Epidermal melanocyte (primary cell): Measurements from ENCODE around the gene UCKL1.

Experiments
- DNase-seq: peaks from one replicate; pipeline ENCODE4 v3.0.0; 2011; ENCODE audit warnings: low spot score; ENCODE audit not compliant: insufficient read length

The UCKL1 gene

DNA sequence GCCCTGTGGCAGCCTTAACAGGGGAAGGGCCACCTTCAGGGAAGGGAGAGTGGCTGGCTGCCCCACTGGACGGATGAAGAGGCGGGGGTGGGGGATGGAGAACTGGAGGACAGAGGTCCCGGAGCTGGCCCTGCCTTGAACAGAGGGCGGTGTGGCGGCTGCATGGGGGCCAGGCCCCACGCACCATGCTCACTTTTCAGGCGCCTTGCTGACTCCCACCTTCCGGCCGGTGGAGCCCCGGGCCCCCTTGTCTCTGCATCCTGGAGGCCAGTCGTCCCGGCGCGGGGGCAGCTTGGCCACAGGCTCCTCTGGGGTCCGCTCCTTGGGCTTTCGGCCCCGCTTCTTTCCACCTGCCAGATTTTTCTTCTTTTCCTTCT is 3.5 kb upstream of the UCKL1 start:
- no peak for DNase-seq

DNA sequence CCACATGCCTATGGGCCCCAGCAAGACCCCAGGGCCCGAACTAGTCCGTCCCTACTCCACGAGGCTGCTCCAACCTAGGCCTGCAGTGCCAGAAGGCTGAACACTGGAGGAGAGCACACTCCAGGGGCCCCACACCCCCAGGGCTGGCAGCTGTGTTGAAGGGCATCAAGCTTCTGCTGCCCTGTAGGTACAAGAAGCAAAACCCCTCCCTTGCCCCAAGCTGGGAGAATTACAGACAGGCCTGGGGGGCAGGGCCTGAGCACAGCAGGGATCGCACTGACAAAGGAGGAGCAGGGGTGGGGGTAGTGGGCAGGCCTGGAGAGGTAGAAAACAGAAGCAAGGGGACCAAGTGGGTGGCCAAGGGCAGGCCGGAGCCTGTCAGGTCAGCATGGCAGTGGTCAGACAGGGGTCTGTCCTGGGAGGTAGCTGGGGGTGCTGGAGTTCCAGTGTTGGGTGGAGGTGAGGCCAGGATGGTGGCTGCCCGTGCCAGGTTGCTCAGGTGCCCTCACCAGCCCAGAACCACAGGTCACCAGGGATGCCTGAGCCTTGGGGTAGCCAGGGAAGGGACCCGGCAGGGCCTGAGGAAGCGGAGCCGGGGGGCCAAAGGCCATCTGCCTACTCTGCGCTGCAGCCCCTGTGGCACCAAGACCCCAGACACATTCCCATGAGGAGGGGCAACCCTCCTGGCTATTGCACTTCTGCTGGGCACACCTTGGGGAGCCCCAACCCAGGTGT is 2.9 kb upstream of the UCKL1 start:
- no peak for DNase-seq

DNA sequence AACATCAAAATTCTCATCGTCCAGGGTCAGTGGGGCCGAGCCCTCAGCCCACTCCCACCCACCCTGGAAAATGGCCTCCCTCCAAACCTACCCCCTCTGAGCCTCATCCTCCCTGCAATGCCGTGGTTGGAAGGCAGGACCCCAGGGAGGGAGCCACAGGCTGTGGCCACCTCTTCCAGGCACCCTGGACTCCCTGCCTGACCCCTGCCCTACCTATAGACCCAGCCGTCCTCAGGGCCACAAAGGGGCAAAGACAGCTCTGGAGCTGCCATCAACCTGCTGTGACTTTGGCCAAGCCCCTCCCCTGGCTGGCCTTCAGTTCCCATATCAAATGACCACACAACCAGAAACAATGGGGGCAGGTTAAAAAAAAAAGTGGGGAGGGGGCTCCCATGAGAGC is 2.3 kb upstream of the UCKL1 start:
- no peak for DNase-seq

DNA sequence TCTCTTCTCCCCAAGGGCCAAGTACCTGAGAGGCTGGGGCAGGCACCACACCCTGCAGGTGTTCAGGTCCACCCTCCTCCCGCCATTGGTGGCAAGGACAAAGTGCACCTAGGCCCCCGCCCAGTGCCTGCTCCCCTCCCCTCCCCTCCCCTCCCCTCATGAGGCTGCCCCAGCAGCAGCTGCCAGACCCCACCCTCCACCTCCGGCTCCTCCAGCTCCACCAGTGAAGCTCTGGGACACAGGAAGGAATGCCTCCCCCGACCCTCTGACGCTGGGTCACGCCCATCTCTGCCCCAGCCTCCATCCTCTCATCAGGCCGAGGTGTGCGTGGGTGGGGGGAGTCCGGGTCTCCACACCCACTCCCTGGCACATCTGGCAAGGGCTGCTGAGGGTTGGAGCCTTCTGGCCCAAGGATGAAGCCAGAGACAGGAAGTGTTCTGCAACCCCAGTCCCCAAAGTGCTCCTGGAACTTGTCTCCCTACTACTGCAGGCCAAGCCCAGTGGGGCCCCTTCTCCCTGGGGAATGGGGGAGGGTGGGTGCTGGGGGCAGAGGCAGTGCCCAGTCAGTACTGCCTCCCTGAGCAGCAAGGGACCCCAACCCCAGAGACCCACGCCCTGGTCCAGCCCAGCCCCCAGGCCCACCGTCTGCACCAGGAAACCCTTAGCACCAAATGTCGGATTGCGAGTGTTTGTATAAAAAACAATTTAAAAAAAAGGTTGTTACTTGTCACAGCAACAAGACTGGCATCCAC is 1.6 kb upstream of the UCKL1 start:
- DNase-seq = no peak

DNA sequence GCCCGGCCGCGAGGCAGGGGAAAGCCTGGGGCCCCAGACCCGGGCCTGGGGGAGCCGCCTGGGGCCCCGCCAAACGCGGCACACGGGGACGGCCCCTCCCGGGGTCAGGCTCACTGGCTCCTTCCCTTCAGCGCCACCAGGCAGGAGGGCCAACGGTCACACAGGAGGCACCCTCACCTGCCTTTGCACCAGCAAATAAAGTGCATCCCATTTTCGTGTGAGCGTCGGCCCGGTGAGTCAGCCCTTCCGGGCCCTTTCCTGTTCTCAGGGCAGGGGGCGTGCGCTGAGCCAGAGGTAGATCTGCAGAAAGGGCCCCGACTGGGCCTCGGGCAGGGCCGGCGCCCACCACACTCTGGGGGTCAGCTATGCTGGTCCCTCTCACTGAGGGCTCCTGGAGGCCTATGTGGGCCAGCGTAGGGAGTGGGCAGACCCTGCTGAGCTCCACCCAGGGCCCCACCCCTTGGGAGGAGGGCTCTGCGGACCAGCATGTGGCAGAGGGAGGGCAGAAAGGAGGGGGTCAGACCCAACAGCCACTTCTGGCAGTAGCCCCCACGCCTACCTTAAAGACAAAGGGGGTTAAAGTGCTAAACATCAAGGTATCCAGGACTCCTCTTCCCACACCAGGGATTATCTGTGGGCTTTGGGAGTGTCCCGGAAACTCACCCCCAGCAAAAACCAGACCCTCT is 931 bp upstream of the UCKL1 start:
- DNase-seq = peak; percentile 98

DNA sequence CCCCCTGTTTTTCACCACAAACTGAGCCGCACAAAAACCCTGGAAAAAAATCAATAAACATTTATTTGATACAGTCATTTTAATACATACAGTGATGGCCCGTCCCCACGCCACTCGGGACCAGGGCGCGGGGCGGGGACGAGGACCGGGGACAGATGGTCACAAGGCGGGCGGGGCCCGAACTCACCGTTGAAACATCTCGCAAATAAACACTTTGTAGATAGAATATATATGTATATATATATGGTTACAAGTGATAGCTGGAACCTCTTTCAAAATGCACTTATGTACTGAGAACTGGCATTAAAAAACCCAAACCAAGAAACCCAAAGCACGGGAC is 418 bp upstream of the UCKL1 start:
- no peak for DNase-seq

DNA sequence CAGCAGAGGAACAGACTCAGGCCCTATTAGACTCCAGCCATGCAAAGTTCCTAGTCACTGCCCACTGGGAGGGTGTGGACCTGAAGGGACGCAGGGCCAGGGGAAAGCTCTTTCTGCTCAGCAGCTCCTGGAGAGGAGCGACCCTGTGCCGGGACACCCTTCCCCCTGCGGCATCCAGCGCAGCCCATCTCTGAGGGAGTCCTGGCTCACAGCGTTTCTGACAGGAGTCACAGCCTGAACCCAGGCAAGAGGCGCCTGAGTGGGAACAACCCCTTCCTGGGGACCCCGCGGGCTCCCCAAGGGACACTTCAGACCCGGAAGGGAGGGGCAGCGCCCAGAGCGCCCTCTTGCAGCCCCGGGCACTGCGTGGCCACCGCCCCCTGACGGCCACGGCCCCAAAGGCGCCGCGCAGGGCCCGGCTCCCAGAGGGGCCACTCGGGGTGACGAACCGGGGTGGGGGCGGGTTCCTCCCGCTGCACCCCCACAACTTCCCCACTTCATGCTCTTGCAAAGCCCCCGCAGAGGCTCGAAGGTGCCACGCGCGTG is 862 bp downstream of the UCKL1 start:
- DNase-seq = peak; percentile 60

DNA sequence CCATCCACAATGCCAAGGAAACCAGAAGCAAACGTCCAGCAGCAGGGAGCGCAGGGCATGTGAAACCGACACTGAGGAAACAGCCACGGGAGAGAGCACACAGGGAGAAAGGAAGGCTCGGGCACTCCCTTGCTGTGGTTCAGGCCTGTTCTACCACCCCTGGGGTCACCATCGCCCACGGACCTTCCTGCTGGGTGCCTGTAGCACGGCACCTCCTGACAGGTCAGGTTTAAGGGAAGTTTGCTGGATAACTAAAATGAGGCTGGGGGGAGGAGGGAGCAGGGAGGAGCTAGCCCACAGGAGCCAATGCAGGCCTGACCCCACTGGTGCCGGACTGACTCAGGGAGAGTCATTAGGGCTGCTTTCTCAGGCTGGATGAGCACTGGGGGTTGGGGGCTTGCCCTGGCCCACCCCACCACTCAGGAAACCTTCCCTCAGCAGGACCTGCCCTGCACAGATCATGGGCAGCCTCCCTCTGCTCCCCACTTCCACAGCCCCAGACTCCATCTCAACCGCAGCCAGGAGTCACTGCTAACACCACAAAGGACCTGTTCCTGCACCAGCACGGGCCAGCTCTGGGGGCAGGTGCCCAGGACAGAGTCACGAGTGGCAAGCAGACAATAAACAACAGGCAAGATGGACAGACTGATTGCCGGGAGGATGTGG is 2.3 kb downstream of the UCKL1 start:
- no peak for DNase-seq

DNA sequence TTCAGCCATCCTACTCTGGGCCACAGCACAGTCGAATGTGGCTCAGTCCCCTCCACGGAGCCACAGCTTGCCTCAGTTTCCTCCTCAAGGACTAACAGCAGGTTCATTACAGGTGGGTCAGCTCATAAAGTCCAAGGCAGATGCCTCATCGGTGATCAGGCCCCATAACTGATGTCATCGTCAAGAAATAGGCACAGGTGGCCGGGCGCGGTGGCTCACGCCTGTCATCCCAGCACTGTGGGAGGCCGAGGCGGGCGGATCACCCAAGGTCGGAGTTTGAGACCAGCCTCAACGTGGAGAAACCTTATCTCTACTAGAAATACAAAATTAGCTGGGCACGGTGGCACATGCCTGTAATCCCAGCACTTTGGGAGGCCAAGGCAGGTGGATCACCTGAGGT is 3.4 kb downstream of the UCKL1 start:
- no peak for DNase-seq

DNA sequence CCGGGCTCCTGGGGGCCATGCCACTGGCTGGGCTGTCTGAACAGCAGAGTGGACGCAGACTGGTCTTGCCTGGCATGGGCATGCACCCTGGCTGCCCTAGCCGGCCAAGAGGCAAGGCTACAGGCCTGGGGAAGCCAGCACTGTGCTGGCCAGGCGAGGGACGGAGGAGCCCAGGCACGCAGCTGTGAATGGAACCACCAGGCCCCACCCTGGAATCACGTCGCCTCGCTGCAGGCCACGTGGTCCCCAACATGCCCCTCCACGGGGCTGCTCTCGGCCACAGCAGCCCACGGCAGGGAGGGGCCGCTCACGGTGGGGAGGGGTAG is 4.0 kb downstream of the UCKL1 start:
- DNase-seq = no peak

DNA sequence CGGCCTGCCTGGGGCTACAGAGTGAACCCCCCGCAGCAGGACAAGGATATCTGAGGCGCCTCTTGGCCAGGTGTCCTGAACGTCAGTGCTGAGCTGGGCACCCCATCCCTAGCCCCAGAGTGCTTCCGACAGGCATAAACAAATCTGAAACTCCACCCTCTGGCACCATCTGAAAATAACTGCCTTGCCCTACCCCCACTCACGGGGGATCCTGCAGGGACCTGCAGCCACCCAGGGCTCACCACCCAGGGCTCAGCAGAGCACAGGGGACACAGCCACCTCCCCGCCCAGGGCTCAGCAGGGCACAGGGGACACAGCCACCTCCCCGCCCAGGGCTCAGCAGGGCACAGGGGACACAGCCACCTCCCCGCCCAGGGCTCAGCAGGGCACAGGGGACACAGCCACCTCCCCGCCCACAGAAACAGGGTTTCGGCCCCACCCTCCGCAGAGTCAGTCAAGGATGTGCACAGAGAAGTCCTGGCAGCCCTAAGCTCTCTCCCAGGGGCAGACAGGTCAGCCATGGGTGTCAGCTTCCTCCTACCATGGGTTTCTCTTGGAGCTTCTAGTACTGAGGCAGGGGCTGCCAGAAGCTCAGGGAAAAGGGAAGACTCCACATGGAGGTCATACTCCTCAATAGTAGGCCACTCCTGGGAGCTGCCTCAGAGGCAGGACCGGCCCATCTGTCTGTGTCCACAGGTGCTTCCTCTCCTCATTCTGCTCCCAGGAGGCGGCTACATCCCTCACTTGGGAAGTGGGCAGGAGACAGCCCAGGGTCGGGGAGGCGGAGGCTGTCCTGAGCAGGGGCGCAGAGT is 4.6 kb downstream of the UCKL1 start:
- no peak for DNase-seq

DNA sequence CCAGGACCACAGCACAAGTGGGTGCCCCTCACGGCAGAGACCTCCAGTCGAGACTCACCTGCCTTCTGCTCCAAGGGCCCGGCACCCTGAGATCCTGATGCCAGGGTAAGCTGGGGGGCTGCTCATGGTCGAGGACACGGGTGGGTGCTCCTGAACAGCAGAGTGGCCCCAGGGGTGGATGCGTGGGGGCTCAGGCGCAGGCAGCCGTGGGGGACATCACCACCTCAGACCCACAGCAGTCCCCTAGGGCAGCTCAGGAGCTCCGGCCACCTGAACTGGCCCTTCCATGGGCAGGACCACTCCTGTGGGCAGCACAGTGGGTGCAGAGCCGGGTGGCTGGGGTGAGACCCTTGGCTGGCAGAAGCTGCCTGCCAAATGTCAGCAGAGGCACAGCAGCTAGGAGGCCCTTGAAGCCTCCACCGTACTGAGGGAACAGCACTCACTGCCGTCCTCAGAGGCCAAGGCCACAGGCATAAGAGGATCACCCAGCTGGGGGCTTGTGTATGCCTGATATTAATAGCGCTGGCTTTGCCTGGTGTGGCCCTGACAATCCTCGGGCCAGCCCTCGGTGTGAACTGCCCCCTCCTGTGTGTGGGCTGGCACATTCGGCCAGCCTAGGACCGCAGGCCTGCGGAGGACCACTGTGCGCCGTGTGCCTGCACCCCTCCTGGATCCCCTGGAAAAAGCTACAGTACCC is 5.4 kb downstream of the UCKL1 start:
- DNase-seq = no peak

DNA sequence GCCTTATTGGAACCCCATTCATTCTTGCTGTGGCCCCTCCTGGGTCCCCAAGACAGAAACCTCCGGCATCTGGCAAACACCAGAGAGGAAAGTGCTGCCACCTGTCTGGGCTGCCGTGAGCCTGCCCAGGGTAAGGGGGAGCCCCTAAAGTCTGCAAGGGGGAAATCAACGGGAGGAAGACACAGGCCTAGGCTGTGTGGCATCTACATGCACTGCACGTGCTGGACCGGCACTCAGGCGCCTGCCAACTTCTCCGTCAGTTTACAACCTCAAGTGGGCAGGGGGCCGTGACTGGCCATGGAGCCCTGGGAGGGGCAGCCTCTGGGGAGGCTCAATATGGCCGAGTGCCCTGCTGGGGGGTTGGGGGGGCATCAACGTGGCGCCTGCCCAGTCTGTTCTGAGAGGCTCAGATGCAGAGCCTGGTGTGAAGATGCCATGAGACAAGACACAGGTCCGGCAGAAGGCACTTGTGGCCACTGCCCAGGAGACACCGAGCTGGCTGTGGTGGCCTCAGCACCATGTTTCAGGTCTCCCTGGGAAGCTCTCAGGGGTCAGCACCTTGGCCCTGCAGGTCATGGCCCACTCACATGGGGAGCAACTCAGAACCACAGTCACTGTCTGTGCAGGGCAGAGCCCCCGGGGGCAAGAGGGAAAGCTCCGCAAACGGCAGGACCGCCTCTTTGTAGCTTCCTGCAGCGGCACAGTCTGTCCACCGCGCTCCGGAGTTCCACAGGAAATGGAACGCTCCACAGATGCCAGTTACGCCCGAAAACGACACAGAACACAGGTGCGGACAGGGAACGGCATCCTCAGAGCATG is 8.4 kb downstream of the UCKL1 start:
- DNase-seq = no peak

DNA sequence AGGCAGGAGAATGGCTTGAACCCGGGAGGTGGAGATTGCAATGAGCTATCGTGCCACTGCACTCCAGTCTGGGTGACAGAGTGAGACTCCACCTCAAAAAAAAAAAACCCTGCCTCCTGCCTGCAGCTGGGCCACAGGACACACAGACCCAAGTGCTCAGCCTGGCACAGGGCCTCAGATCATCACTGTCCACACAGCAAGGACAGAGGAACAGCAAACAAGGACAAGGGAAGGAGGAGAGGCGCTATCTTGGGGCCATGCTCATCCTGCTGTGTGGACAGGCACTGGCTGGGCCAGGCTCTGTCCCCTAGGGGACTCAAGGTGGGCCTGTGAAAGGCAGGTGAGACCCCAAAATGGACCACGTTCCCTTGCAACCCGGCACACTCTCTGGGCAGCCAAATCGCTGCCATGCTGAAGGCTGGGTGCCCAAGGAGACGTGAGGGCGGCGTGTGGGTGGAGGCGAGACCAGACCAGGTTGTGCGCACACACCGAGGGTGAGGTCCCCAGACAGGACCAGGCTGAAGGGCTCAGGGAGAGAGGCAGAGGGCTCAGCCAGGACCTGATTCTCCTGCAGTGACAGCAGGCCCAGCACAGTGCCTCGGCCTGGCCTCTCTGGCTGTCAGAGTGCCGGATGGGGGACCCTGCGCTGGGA is 9.1 kb downstream of the UCKL1 start:
- no peak for DNase-seq

DNA sequence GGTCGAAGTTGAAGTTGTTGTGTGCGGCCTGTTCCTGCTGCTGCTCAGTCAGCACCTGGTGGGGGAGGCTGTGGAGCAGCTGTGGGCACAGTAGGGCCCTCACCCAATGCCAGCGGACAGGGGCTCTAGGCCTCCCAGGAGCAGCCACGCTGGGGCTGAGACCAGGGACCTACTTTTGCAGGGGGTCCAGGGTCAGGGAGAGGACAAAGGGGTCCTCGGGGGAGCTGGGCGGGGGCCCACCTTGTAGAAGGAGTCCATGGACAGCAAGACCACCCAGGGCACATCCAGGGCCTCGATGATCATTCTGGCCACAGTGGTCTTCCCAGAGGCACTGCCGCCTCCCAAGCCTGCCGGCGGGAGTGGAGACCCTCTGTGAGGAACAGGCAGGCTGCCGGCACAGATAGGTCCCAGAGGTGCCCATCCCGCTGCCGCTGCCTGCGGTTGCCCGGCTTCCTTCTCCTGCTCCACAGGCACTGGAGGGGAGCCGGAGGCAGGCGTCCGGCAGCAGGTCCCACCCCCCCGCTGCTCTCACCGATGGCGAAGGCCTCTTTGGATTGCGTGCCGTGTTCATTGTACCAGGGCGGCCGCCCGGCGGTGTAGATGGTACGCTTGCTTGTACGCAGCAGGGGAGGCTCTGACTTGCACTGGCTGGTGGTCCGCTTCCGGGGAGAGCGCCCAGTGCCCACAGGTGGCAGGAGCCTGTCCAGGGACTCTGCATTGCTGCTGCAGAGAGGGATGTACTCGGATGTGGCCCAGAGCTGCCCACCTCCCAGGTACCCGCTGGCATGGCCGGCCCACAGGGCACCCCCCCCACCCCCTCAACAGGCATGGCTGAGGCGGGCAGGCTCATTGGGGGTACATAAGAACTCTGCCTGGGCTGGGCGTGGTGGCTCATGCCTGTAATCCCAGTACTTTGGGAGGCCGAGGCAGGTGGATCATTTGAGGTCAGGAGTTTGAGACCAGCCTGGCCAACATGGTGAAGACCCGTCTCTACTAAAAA is 10.0 kb downstream of the UCKL1 start:
- no peak for DNase-seq

DNA sequence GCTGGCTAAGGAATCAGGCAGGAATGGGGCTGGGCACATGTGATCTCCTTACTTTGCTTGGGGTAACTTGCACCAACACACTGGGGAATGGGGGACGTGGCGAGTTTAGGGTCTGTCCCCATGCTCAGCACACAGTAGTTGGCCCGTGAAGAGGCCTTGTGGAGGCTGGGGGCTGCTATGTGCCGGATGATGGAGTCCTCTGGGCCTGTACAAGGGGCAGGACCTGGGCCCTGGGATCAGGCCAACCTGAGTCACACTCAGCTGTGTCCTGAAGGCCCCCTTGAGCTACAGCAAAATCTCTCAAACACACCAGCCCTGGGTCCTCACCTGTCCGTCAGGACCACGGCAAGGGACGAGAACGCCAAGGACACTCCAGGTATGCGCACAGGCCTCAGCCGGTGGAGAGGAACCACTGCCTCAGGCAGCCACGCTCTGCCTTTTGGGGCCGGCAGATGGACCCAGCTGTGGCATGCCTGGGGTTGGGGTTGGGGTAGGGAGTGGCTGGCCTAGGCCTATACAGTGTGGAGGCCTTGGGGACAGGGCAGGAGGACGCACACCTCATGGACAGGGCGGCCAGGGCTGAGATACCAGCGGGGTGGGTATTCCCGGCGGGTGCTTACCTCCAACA is 11.1 kb downstream of the UCKL1 start:
- DNase-seq = no peak
